UCSD-AML1 (cell line): Measurements from ENCODE around the gene MARCHF4.
A peak's percentile ranks its signal among the peaks of the same experiment; 100 is the strongest.

Source experiments
- DNase-seq: peaks from one replicate; lab custom pipeline; 2025; ENCODE audit not compliant: unreplicated experiment; lab: John Stamatoyannopoulos, UW

Gene MARCHF4

GRCh38 chr2:216351172-216351925 lies 20.9 kb downstream of the MARCHF4 start:
- no peak for DNase-seq

GRCh38 chr2:216350214-216350791 lies 22.0 kb downstream of the MARCHF4 start:
- DNase-seq: no peak

- no peak for DNase-seq
Observed at GRCh38 chr2:216349366-216349765, 22.9 kb downstream of the MARCHF4 start.

GRCh38 chr2:216348756-216349308 lies 23.5 kb downstream of the MARCHF4 start:
- DNase-seq: no peak

- DNase-seq: peak; percentile 38
Observed at GRCh38 chr2:216346781-216347180, 25.5 kb downstream of the MARCHF4 start.

- DNase-seq: no peak
Observed at GRCh38 chr2:216345846-216346245, 26.4 kb downstream of the MARCHF4 start.

- no peak for DNase-seq
Observed at GRCh38 chr2:216344950-216345300, 27.4 kb downstream of the MARCHF4 start.

GRCh38 chr2:216344206-216344949 lies 27.9 kb downstream of the MARCHF4 start:
- no peak for DNase-seq

- no peak for DNase-seq
Observed at GRCh38 chr2:216343221-216343980, 28.9 kb downstream of the MARCHF4 start.

GRCh38 chr2:216341121-216341520 lies 31.2 kb downstream of the MARCHF4 start:
- DNase-seq: no peak

- no peak for DNase-seq
Observed at GRCh38 chr2:216340280-216340631, 32.0 kb downstream of the MARCHF4 start.

GRCh38 chr2:216339456-216340279 lies 32.6 kb downstream of the MARCHF4 start:
- no peak for DNase-seq

GRCh38 chr2:216335252-216335651 lies 37.0 kb downstream of the MARCHF4 start:
- no peak for DNase-seq

- peak; percentile 40 for DNase-seq
Observed at GRCh38 chr2:216328347-216328746, 43.9 kb downstream of the MARCHF4 start.

GRCh38 chr2:216327447-216327935 lies 44.8 kb downstream of the MARCHF4 start:
- DNase-seq: no peak
